Mesenchymal stem cell (in vitro differentiated cells and primary cell): ENCODE measurements around the gene PEX16.

Experiments used
- DNase-seq: peaks from one replicate; pipeline ENCODE4 v3.0.0-alpha.2; 2013
- H2AFZ ChIP-seq: one replicate; pipeline ENCODE4 v1.6.1; 2013; ENCODE audit warnings: low read depth, mild to moderate bottlenecking, control low read depth, inconsistent platforms, low read length, moderate library complexity
- H2AK5ac ChIP-seq: 2 replicates; pipeline ENCODE4 v1.6.1; 2013; ENCODE audit warnings: low read length, moderate library complexity, mild to moderate bottlenecking, inconsistent platforms; ENCODE audit not compliant: severe bottlenecking
- H2BK120ac ChIP-seq: one replicate; pipeline ENCODE4 v1.6.1; 2013; ENCODE audit warnings: low read depth, mild to moderate bottlenecking, inconsistent platforms, low read length, moderate library complexity
- H2BK12ac ChIP-seq, 2 experiments: one replicate each; pipeline ENCODE4 v1.6.1; 2013; ENCODE audit warnings: inconsistent platforms in 2 of 2, low read length in 2 of 2, mild to moderate bottlenecking in 2 of 2, moderate library complexity in 2 of 2, control low read depth in 1 of 2
- H2BK15ac ChIP-seq: one replicate; pipeline ENCODE4 v1.6.1; 2013; ENCODE audit warnings: mild to moderate bottlenecking, low read depth, inconsistent platforms; ENCODE audit not compliant: poor library complexity, severe bottlenecking
- H2BK5ac ChIP-seq: 2 replicates; pipeline ENCODE4 v1.6.1; 2013; ENCODE audit warnings: low read depth, mild to moderate bottlenecking, low read length, control low read depth, inconsistent platforms; ENCODE audit not compliant: poor library complexity, severe bottlenecking
- H3K14ac ChIP-seq, 2 experiments: one replicate each; pipeline ENCODE4 v1.6.1; 2013; ENCODE audit warnings: inconsistent platforms in 2 of 2, low read length in 2 of 2, control low read depth in 1 of 2, mild to moderate bottlenecking in 1 of 2, moderate library complexity in 1 of 2
- H3K18ac ChIP-seq, 2 experiments: one replicate each; pipeline ENCODE4 v1.6.1; 2013; ENCODE audit warnings: inconsistent platforms in 2 of 2, low read length in 2 of 2, control low read depth in 1 of 2, low read depth in 1 of 2, mild to moderate bottlenecking in 1 of 2
- H3K23ac ChIP-seq, 2 experiments: one replicate each; pipeline ENCODE4 v1.6.1; 2013; ENCODE audit warnings: inconsistent platforms in 2 of 2, low read length in 2 of 2, mild to moderate bottlenecking in 2 of 2, moderate library complexity in 2 of 2, control low read depth in 1 of 2
- H3K27ac ChIP-seq: 2 replicates; pipeline ENCODE4 v1.5.1; 2013; ENCODE audit warnings: mild to moderate bottlenecking, moderate library complexity, low read length, control low read depth, inconsistent platforms; ENCODE audit not compliant: poor library complexity, severe bottlenecking
- H3K27me3 ChIP-seq, 2 experiments: 2 replicates each; pipeline versions ENCODE4 v1.6.1 to v1.7.0; 2013; ENCODE audit warnings: low read length in 2 of 2, mild to moderate bottlenecking in 2 of 2, moderate library complexity in 2 of 2, control low read depth in 1 of 2, inconsistent platforms in 1 of 2; ENCODE audit not compliant: control insufficient read depth in 1 of 2, insufficient read depth in 1 of 2
- H3K36me3 ChIP-seq, 2 experiments: 2 replicates each; pipeline versions ENCODE4 v1.6.1 to v1.7.0; 2013; ENCODE audit warnings: low read length in 2 of 2, control low read depth in 1 of 2, inconsistent platforms in 1 of 2, low read depth in 1 of 2, mild to moderate bottlenecking in 1 of 2; ENCODE audit not compliant: insufficient read depth in 2 of 2, control insufficient read depth in 1 of 2
- H3K4ac ChIP-seq, 2 experiments: one replicate each; pipeline ENCODE4 v1.6.1; 2013; ENCODE audit warnings: inconsistent platforms in 2 of 2, low read length in 2 of 2, mild to moderate bottlenecking in 2 of 2, moderate library complexity in 2 of 2, control low read depth in 1 of 2, low read depth in 1 of 2
- H3K4me1 ChIP-seq: 2 replicates; pipeline ENCODE4 v1.6.1; 2013; ENCODE audit warnings: low read depth, low read length, control low read depth; ENCODE audit not compliant: control insufficient read depth, insufficient read depth
- H3K4me2 ChIP-seq: 2 replicates; pipeline ENCODE4 v1.6.1; 2013; ENCODE audit warnings: low read length, mild to moderate bottlenecking, inconsistent platforms; ENCODE audit not compliant: poor library complexity, severe bottlenecking
- H3K4me3 ChIP-seq, 2 experiments: 2 replicates each; pipeline versions ENCODE4 v1.5.1 to v1.7.0; 2013; ENCODE audit warnings: low read length in 2 of 2, mild to moderate bottlenecking in 2 of 2, control low read depth in 1 of 2, low read depth in 1 of 2; ENCODE audit not compliant: insufficient read depth in 1 of 2
- H3K79me1 ChIP-seq: replicated peaks from 2 replicates; pipeline ENCODE4 v1.6.1; 2013; ENCODE audit warnings: mild to moderate bottlenecking, control low read depth, low read length, inconsistent platforms; ENCODE audit not compliant: poor library complexity, severe bottlenecking
- H3K9ac ChIP-seq: 2 replicates; pipeline ENCODE4 v1.7.0; 2013; ENCODE audit warnings: mild to moderate bottlenecking, low read length, moderate library complexity
- H3K9me3 ChIP-seq: 2 replicates; pipeline ENCODE4 v1.7.0; 2013; ENCODE audit warnings: mild to moderate bottlenecking, low read length; ENCODE audit not compliant: control insufficient read depth
- H4K8ac ChIP-seq: one replicate; pipeline ENCODE4 v1.6.1; 2013; ENCODE audit warnings: inconsistent platforms, mild to moderate bottlenecking, low read length, moderate library complexity
- H4K91ac ChIP-seq: one replicate; pipeline ENCODE4 v1.6.1; 2013; ENCODE audit warnings: mild to moderate bottlenecking, low read length, inconsistent platforms
- whole genome bisulfite sequencing: methylation state at CpG from one replicate; pipeline ENCODE4 v1.1.7; 2013; ENCODE audit warnings: mixed read lengths; 5-methylcytosine and 5-hydroxymethylcytosine counted together

PEX16 gene

GRCh38 chr11:45913942-45914635 lies 3.6 kb downstream of the PEX16 start:
- H3K27me3 ChIP-seq: no peaks in the 10 kb centered on the region

GRCh38 chr11:45913514-45913913 lies 4.2 kb downstream of the PEX16 start:
- Histone ChIP-seq H3K4me1 (peaks cover 15% of the 10 kb centered on the region), H2BK120ac (no peak overlapping the region), H2AK5ac (no peak overlapping the region), H2BK5ac (no peak overlapping the region), H4K8ac (no peak overlapping the region), H3K36me3 (peaks cover 67 to 74% of the 10 kb centered on the region in 2 experiments), H3K27me3 (no peaks in the 10 kb centered on the region), H2AFZ (no peak overlapping the region), H2BK15ac (no peak overlapping the region), H3K4me2 (no peak overlapping the region), H3K14ac (no peak overlapping the region), H3K27ac (no peak overlapping the region), H2BK12ac (no peak overlapping the region), H3K79me1 (peaks cover 30% of the 10 kb centered on the region), H3K23ac (no peak overlapping the region), H3K4ac (no peak overlapping the region), H3K9me3 (no peaks in the 10 kb centered on the region), H3K4me3 (no peak overlapping the region), H3K18ac (no peak overlapping the region), H4K91ac (no peak overlapping the region), H3K9ac (no peak overlapping the region)
- WGBS: 97% methylated on average over 19 of the region's 19 CpGs
- no peak for DNase-seq

More at GRCh38 chr11:45913942-45914635, 3.6 kb downstream of the PEX16 start:
- H3K23ac ChIP-seq: no peak overlapping the region
- no peak overlapping the region for H2BK15ac ChIP-seq
- H3K9me3 ChIP-seq: no peaks in the 10 kb centered on the region
- H3K4me2 ChIP-seq: no peak overlapping the region
- no peak overlapping the region for H3K18ac ChIP-seq
- WGBS: 90% methylated on average over 21 of the region's 22 CpGs
- H2BK5ac ChIP-seq: no peak overlapping the region
- H3K79me1 ChIP-seq: peaks cover 30% of the 10 kb centered on the region
- no peak overlapping the region for H2BK120ac ChIP-seq
- H3K14ac ChIP-seq: no peak overlapping the region
- H3K4me3 ChIP-seq: no peak overlapping the region
- no peak for DNase-seq
- no peak overlapping the region for H2AFZ ChIP-seq
- H3K36me3 ChIP-seq: peaks cover 65 to 69% of the 10 kb centered on the region in 2 experiments
- H4K8ac ChIP-seq: no peak overlapping the region
- H2BK12ac ChIP-seq: no peak overlapping the region
- no peak overlapping the region for H3K9ac ChIP-seq
- no peak overlapping the region for H3K4ac ChIP-seq
- H4K91ac ChIP-seq: no peak overlapping the region
- peaks cover 15% of the 10 kb centered on the region for H3K4me1 ChIP-seq
- no peak overlapping the region for H2AK5ac ChIP-seq
- no peak overlapping the region for H3K27ac ChIP-seq

GRCh38 chr11:45910623-45911022 lies 7.1 kb downstream of the PEX16 start:
- peaks cover 6% of the 10 kb centered on the region for H3K4me1 ChIP-seq
- 99% methylated on average over 9 of the region's 9 CpGs for WGBS
- no peak overlapping the region for H2BK12ac ChIP-seq
- peaks cover 60 to 67% of the 10 kb centered on the region in 2 experiments for H3K36me3 ChIP-seq
- no peak overlapping the region for H3K14ac ChIP-seq
- no peak for DNase-seq
- H3K9ac ChIP-seq: no peak overlapping the region
- no peaks in the 10 kb centered on the region for H3K27me3 ChIP-seq
- H2AK5ac ChIP-seq: no peak overlapping the region
- H2BK120ac ChIP-seq: no peak overlapping the region
- H4K91ac ChIP-seq: no peak overlapping the region
- H3K4ac ChIP-seq: no peak overlapping the region
- peaks cover 22% of the 10 kb centered on the region for H3K79me1 ChIP-seq
- no peak overlapping the region for H2BK15ac ChIP-seq
- H2AFZ ChIP-seq: no peak overlapping the region
- H3K4me2 ChIP-seq: no peak overlapping the region
- H3K27ac ChIP-seq: no peak overlapping the region
- no peak overlapping the region for H3K18ac ChIP-seq
- no peak overlapping the region for H2BK5ac ChIP-seq
- H3K4me3 ChIP-seq: no peak overlapping the region
- no peak overlapping the region for H3K23ac ChIP-seq
- no peak overlapping the region for H4K8ac ChIP-seq
- H3K9me3 ChIP-seq: no peaks in the 10 kb centered on the region

- Histone ChIP-seq H3K4me3 (no peak overlapping the region), H4K8ac (no peak overlapping the region), H3K4ac (no peak overlapping the region), H2BK12ac (no peak overlapping the region), H3K27me3 (no peaks in the 10 kb centered on the region), H3K79me1 (peaks cover 15% of the 10 kb centered on the region), H3K14ac (no peak overlapping the region), H3K9ac (no peak overlapping the region), H4K91ac (no peak overlapping the region), H2BK5ac (no peak overlapping the region), H3K23ac (no peak overlapping the region), H2BK120ac (no peak overlapping the region), H3K9me3 (no peaks in the 10 kb centered on the region), H3K4me1 (peaks cover 6% of the 10 kb centered on the region), H3K18ac (no peak overlapping the region), H3K4me2 (no peak overlapping the region), H3K27ac (no peak overlapping the region), H2AK5ac (no peak overlapping the region), H3K36me3 (peaks cover 52 to 64% of the 10 kb centered on the region in 2 experiments), H2BK15ac (no peak overlapping the region), H2AFZ (no peak overlapping the region)
- WGBS: 89% methylated on average over 29 of the region's 32 CpGs
- no peak for DNase-seq
Observed at GRCh38 chr11:45909594-45910475, 7.8 kb downstream of the PEX16 start.
